HG02973 (cell line): Measurements from ENCODE around the gene LSM14B.

ENCODE experiments used
- ATAC-seq: cut with Tn5 transposase; IDR thresholded peaks from one replicate; pipeline ENCODE4 v1.9.1; 2021; ENCODE audit warnings: moderate library complexity; ENCODE audit not compliant: unreplicated experiment

The LSM14B gene

DNA sequence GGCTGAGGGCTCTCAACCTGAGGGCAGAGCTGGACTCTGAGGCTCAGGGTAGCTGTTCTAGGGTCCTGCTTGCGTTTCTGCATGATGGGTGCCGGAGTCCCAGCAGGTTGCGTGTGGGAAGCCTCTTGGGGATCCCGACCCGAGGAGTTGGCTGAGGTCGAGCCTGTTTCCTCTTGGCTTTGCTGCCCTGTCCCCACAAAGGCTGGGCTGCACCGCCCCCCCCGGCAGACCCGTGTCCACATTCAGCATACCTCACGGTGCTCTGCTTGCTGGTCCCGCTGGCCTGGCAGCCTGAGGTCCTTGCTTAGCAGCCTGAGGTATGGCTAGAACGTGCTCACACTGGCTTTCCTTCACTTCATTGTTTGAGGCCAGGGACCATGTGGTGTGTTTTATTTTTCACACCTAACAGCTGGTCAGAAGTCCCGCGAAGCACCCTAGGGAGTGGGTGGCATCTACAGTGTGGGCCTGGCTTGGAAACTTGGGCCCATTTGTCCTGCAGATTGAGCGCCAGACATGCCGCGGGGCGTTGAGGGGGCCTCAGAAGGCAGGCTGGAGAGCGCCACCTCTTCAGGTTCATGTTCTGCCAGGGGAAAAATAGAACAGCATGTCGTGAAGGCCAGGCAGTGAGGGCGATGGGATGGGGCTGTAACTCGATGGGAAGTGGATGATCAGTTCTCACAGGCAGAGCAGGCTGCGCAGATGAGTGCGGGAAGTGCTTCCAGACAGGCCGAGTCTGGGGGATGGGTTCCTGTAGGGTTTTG is 9.5 kb downstream of the LSM14B start:
- ATAC-seq, result no peak

DNA sequence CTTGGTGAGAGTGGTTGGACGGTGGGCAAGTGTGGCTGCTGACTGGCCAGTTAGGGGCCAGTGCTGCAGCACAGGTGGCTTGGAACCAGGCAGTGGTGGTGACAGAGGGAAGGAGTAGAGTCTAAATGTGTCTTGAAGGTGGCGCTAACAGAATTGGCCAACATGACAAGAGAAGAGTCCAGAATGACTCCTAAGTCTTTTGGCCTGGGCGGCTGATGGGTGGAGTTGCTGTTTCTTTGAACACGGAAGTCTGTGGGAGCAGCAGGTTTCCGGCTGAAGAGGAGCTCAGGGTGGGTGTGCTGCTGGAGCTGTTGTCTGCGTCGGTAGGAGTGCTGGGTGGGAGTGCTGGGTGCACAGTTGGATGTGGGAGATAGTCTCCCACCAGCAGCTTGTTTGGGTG is 10.1 kb downstream of the LSM14B start:
- ATAC-seq, result no peak

- ATAC-seq, result no peak
Measured at GRCh38 chr20:62133051-62133845, 11.0 kb downstream of the LSM14B start.

GRCh38 chr20:62133864-62134263 is 11.6 kb downstream of the LSM14B start:
- no peak for ATAC-seq

DNA sequence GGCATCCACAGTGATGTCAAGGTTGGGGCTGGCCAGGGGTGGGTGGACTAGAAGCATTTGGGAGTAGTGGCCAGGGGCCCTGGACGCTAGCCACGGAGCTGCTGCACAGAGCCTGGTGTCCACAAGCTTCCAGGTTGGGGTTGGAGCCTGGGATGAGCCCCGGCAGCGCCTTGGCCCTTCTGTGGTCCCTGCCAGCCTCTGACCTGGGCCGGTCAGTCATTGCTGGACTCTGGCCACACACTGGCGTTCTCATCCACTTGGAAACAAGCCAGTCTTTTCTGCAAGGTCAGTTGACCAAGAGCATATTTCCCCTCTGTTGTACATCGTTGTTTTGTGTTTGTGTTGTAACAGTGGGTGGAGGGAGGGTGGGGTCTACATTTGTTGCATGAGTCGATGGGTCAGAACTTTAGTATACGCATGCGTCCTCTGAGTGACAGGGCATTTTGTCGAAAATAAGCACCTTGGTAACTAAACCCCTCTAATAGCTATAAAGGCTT is 12.5 kb downstream of the LSM14B start:
- no peak for ATAC-seq

GRCh38 chr20:62135573-62136266 is 13.4 kb downstream of the LSM14B start:
- ATAC-seq, result no peak

DNA sequence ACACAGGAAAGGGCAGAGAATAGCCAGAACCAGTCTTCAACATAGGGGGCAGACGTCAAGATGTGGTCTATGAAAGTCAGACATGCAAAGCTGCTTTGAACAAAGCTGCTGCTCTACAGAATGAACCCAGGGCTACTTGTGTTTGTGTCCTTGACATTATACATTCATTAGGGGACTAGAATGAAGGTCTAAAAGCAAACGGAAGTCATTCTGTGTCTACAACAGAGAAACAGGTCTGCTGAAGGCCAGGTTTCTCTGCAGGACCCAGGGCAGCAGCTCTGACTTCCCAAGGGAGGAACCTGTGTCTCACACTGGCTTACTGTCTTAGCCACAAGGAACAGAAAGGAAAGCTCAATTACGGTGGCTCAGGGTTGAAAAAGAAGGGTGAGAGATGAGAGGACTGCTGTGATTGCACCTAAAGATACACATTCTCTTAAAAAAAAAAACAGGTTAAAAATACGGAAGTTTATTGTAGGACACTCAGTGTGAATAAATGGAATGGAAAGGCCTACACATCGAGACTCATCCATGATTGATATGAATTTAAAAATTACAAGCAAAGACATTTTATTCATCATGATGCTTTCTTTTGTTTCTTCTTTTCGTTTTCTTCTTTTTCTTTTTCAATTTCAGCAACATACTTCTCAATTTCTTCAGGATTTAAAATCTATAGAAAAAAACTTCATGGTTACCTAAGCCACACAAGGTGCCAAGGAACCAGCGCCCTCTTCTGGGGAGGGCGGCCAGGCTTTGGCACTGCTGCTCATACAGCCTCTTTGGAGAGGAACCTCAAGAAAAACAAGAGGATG is 14.2 kb downstream of the LSM14B start:
- ATAC-seq, result no peak

GRCh38 chr20:62137092-62137384 is 14.8 kb downstream of the LSM14B start:
- no peak for ATAC-seq

- ATAC-seq, result no peak
Measured at GRCh38 chr20:62137478-62138203, 15.4 kb downstream of the LSM14B start.

DNA sequence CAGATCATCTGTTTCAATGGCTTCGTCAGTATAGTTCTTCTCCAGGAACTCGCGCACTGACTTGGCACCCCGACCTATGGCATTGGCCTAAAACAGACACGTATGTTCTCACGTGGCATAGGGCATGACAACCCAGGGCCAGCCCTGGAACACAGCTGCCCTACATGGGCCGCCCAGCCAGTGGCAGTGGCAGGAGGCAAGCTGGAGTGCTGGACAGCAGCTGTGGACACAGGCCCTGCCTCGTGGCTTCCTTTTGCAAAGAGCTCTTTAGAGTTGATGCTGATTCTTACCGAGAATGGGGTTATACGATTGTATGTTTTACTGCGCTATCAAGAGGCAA is 15.9 kb downstream of the LSM14B start:
- ATAC-seq, result no peak

GRCh38 chr20:62138912-62139311 is 16.6 kb downstream of the LSM14B start:
- no peak for ATAC-seq

DNA sequence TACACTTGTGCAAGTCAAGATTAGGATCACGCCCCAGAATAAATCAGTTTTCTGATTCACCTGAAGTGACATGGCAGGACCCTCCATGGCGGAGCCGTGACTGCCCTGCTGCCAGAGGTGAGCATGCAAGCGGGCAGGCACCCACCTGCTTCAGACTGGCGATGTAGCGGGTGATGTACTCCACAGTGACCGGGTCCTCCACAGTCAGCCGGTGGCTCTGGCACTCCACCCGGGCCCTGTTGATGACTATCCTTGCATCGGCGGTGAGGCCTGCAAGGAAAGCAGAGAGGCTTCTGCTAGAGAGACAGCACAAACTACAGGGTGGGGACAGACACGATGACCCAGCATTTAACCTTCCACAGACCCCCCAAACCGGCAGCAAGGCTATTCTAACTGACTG is 17.4 kb downstream of the LSM14B start:
- no peak for ATAC-seq

GRCh38 chr20:62141043-62141396 is 18.7 kb downstream of the LSM14B start:
- ATAC-seq, result no peak

- ATAC-seq, result no peak
Measured at GRCh38 chr20:62141397-62142251, 19.3 kb downstream of the LSM14B start.

- peak; percentile 13 for ATAC-seq
Measured at GRCh38 chr20:62142252-62143080, 20.2 kb downstream of the LSM14B start.

- peak; percentile 69 for ATAC-seq
Measured at GRCh38 chr20:62143081-62143956, 21.0 kb downstream of the LSM14B start, which contains the start of the genes PSMA7 and SS18L1. Gene PSMA7, minus strand, starts transcription at chr20:62143394. Its CDS starts 91 bp downstream, at chr20:62143303. Gene SS18L1, plus strand, starts transcription at chr20:62143769. Its CDS starts 52 bp downstream, at chr20:62143821.
